ENCODE data around the gene FLOT1. TPM values are rescaled to one million over a fixed set of nuclear protein-coding genes. Genes with fewer than 3 reads are reported as not detected.

The FLOT1 gene
- total and polyA plus RNA-seq, 7 donors, result 141 to 206 (median 174) TPM

DNA sequence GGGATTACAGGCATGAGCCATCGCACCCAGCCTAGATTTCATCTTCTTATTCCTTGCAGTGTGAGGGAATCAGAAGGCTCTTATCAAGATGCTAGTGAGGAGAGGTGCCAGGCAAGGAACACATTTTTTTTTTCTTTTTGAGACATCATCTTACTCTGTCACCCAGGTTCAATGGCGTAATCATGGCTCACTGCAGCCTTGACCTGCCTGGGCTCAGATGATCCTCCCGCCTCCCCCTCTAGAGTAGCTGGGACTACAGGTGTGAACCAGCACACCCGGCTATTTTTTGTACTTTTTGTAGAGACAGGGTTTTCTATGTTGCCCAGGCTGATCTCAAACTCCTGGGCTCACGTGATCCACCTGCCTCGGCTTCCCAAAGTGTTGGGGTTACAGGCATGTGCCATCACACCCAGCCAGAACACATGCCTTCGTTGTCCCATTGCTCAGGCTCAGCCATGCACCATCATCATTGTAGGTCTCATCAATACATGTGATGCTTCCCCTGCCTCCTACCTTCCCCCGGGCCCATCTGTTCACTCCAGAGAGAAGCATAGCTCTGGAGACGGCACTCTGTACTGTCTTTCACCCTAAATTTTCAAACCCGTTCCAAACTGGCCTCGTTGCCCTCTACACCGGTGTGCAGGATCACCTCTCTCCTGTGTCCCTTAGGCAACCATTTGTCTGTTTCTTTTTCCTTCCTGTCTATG, 10.1 kb downstream of the FLOT1 start:
- Histone ChIP-seq H3K4me1 (peaks cover 0 to 24% (median 18%) of the 10 kb centered on the region in 4 donors), H3K4me3 (no peak overlapping the region), H3K36me3 (peaks cover 46 to 100% (median 56%) of the 10 kb centered on the region in 4 donors), H3K9me3 (no peaks in the 10 kb centered on the region), H3K27ac (no peak overlapping the region), H3K27me3 (no peaks in the 10 kb centered on the region)
- TF ChIP-seq EP300 (IDR thresholded peaks at IDR 0.05) (no peak), POLR2A (IDR thresholded peaks at IDR 0.05) (no peak), POLR2AphosphoS5 (IDR thresholded peaks at IDR 0.05) (no peak)
- TF ChIP-seq, protein P1, sequence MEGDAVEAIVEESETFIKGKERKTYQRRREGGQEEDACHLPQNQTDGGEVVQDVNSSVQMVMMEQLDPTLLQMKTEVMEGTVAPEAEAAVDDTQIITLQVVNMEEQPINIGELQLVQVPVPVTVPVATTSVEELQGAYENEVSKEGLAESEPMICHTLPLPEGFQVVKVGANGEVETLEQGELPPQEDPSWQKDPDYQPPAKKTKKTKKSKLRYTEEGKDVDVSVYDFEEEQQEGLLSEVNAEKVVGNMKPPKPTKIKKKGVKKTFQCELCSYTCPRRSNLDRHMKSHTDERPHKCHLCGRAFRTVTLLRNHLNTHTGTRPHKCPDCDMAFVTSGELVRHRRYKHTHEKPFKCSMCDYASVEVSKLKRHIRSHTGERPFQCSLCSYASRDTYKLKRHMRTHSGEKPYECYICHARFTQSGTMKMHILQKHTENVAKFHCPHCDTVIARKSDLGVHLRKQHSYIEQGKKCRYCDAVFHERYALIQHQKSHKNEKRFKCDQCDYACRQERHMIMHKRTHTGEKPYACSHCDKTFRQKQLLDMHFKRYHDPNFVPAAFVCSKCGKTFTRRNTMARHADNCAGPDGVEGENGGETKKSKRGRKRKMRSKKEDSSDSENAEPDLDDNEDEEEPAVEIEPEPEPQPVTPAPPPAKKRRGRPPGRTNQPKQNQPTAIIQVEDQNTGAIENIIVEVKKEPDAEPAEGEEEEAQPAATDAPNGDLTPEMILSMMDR (IDR thresholded peaks at IDR 0.05), result no peak
- WGBS, 2 donors, result 94 to 95% methylated on average over 12 of the region's 12 CpGs
- DNase-seq, result no peak
- intact Hi-C loops (cut with DNase I), result no loop called here

DNA sequence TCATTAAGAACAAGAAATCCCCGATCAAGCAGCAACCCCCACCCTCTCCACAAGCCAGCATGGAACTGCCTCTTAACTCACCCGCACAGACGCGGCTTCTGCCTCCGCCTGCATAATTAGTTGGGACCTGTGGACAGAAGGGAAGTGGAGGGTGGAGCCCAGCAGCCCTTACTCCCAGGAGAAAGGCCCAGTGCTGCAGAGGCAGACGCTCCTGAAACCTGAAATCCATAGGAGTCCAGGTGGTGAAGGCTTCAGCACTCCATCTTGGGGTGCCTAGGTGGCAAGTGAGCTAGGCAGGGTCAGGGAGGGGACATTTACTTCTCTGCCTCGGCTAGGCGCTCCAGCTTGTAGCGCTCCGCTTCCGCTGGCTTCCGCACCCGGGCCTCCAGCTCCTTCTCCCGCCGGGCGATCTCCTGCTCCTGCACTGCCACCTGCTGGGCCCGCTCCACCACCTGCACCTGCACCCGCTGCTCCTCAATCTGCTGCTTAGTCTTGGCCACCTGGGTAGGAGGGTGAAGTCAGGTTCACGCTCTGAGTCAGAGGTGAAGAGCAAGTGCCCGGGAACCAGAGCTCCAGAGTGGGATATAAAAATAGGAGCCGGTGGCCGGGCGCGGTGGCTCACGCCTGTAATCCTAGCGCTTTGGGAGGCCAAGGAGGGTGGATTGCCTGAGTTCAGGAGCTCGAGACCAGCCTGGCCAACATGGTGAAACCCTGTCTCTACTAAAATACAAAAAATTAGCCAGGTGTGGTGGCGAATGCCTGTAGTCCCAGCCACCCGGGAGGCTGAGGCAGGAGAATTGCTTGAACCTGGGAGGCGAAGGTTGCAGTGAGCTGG, 11.7 kb downstream of the FLOT1 start:
- H3K4me3 ChIP-seq, result no peak overlapping the region
- WGBS, 2 donors, result 21 to 33% methylated on average over 30 of the region's 30 CpGs
- no peaks in the 10 kb centered on the region for H3K9me3 ChIP-seq
- H3K36me3 ChIP-seq, result peaks cover 40 to 98% (median 56%) of the 10 kb centered on the region in 4 donors
- no peaks in the 10 kb centered on the region for H3K27me3 ChIP-seq
- TF ChIP-seq EP300 (IDR thresholded peaks at IDR 0.05) (no peak), POLR2AphosphoS5 (IDR thresholded peaks at IDR 0.05) (peak in 1 of 4 donors; percentile 5)
- TF ChIP-seq, protein P1 (IDR thresholded peaks at IDR 0.05), result peak; percentile 43 to 71 (median 58)
- peak overlapping the region; percentile 28 to 70 (median 66) for H3K27ac ChIP-seq
- DNase-seq, result peak; percentile 88
- H3K4me1 ChIP-seq, result peaks cover 0 to 30% (median 16%) of the 10 kb centered on the region in 4 donors
- intact Hi-C loops (cut with DNase I), result no loop called here

DNA sequence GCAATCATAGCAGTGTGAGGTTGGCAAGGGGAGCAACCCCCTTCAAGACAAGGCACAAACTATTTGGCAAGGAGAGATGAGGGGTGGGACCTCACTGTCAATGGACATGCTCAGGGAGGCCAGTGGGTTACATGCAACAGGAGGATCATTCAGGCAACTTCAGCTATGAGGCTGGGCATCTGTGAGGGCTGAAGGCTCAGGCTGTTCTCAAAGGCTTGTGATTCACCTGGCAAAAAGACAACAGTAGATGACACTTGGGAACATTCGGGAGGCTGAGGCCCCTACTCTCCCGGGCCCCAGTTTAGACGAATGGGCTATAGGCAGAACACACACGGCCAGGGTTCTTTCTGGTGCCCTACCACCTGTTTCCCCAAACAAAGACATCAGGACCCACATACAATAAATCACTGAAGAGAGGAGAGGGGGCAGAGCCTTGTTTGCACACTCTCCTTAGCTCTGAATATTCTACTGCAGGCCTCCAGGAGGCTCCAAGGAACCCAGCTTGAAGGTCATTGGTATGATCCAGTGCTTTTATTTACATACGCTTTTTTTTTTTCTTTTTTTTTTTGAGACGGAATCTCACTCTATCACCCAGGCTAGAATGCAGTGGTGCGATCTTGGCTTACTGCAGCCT, 14.4 kb downstream of the FLOT1 start:
- intact Hi-C loops (cut with DNase I), result no loop called here
- no peak for TF ChIP-seq POLR2A (IDR thresholded peaks at IDR 0.05)
- TF ChIP-seq, protein P1 (IDR thresholded peaks at IDR 0.05), result peak in 1 of 4 experiments; percentile 17
- TF ChIP-seq EP300 (IDR thresholded peaks at IDR 0.05), result no peak
- peak in 1 of 4 donors; percentile 4 for TF ChIP-seq POLR2AphosphoS5 (IDR thresholded peaks at IDR 0.05)
- Histone ChIP-seq H3K27me3 (no peaks in the 10 kb centered on the region), H3K9me3 (no peaks in the 10 kb centered on the region), H3K27ac (peak overlapping the region; percentile 39 to 96 (median 82)), H3K4me1 (peaks cover 0 to 54% (median 32%) of the 10 kb centered on the region in 4 donors), H3K4me3 (no peak overlapping the region), H3K36me3 (peaks cover 40 to 98% (median 59%) of the 10 kb centered on the region in 4 donors)
- WGBS, 2 donors, result 64 to 67% methylated on average over 7 of the region's 7 CpGs
- no peak for DNase-seq

DNA sequence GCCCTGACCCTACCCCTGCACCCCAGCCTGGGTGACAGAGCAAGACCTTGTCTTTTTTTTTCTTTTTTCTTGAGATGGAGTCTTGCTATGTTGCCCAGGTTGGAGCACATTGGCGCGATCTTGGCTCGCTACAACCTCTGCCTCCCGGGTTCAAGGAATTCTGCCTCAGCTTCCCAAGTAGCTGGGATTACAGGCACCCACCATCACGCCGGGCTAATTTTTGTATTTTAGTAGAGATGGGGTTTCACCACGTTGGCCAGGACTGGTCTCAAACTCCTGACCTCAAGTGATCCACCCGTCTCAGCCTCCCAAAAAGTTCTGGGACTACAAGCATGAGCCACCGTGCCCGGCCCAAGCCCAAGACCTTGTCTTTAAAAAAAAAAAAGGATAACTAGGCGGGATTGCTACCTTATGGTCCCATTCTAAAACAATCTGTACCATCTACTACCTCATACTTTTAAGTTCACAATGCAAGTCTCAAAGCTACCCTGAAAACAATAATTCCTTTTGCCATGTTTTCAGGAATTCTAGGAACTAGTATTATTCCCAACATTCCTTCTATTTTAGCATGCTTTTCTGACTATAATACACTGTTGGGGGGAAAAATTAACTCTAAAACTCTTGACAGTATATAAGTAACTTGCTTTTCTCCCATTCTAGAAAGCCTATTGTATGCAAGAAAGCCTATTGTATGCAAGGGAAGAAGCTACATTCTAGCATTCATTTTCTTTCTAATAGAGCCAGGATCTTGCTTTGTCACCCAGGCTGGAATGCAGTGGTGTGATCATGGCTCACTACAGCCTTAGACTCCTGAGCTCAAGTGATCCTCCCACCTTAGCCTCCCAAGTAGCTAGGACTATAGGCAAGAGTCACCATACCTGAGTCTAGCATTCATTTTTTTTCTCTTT, 15.7 kb downstream of the FLOT1 start:
- no peak for DNase-seq
- intact Hi-C loops (cut with DNase I), result no loop called here
- H3K27ac ChIP-seq, result peak overlapping the region; percentile 16 to 96 (median 82)
- no peaks in the 10 kb centered on the region for H3K9me3 ChIP-seq
- no peak for TF ChIP-seq POLR2AphosphoS5 (IDR thresholded peaks at IDR 0.05)
- TF ChIP-seq, protein P1 (IDR thresholded peaks at IDR 0.05), result no peak
- TF ChIP-seq POLR2A (IDR thresholded peaks at IDR 0.05), result no peak
- TF ChIP-seq EP300 (IDR thresholded peaks at IDR 0.05), result no peak
- H3K27me3 ChIP-seq, result no peaks in the 10 kb centered on the region
- peaks cover 35 to 93% (median 55%) of the 10 kb centered on the region in 4 donors for H3K36me3 ChIP-seq
- 89 to 91% methylated on average over 11 of the region's 11 CpGs for WGBS, 2 donors
- H3K4me1 ChIP-seq, result peaks cover 0 to 67% (median 43%) of the 10 kb centered on the region in 4 donors
- H3K4me3 ChIP-seq, result no peak overlapping the region
